ENCODE data around the gene UNC5A. TPM values are rescaled to one million over a fixed set of nuclear protein-coding genes. Genes with fewer than 3 reads are reported as not detected.

The UNC5A gene
- total RNA-seq, 1 donor from 2014 or later: 1.1 TPM

DNA sequence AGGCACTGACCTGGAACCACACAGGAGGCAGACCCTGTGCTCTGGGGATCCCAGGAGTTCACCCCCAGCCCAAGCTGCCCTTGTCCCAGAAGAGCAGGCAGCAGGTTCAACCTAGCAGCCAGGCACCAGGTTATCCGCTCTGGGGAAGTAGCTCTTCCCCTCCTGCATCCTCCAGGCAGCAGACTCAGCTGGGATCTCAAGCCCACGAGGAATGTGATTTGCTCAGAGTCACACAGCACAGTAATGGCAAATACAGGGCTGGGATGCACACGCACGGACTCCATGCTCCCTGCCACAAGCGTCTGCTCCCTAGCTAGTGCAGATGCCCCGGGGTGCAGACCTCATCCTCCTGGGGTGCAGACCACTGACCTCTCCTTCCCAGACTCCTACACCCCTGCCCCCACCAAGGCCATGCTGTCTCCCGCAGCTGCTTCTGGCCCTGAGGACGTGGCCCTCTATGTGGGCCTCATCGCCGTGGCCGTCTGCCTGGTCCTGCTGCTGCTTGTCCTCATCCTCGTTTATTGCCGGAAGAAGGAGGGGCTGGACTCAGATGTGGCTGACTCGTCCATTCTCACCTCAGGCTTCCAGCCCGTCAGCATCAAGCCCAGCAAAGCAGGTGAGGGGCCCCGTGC, 63.3 kb downstream of the UNC5A start:
- no peak for DNase-seq (ENCODE audit: low read depth)
- no peak overlapping the region for H3K4me3 ChIP-seq (ENCODE audit: low read depth, low read length)
- no peaks in the 10 kb centered on the region for H3K36me3 ChIP-seq (ENCODE audit: control insufficient read depth, insufficient read depth, low read length)
- peaks cover 55% of the 10 kb centered on the region for H3K27me3 ChIP-seq (ENCODE audit: control insufficient read depth, insufficient read depth, low read length)
- TF ChIP-seq, protein P1, sequence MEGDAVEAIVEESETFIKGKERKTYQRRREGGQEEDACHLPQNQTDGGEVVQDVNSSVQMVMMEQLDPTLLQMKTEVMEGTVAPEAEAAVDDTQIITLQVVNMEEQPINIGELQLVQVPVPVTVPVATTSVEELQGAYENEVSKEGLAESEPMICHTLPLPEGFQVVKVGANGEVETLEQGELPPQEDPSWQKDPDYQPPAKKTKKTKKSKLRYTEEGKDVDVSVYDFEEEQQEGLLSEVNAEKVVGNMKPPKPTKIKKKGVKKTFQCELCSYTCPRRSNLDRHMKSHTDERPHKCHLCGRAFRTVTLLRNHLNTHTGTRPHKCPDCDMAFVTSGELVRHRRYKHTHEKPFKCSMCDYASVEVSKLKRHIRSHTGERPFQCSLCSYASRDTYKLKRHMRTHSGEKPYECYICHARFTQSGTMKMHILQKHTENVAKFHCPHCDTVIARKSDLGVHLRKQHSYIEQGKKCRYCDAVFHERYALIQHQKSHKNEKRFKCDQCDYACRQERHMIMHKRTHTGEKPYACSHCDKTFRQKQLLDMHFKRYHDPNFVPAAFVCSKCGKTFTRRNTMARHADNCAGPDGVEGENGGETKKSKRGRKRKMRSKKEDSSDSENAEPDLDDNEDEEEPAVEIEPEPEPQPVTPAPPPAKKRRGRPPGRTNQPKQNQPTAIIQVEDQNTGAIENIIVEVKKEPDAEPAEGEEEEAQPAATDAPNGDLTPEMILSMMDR (IDR thresholded peaks at IDR 0.05; ENCODE audit: insufficient read depth, low read length, poor library complexity, severe bottlenecking): no peak

DNA sequence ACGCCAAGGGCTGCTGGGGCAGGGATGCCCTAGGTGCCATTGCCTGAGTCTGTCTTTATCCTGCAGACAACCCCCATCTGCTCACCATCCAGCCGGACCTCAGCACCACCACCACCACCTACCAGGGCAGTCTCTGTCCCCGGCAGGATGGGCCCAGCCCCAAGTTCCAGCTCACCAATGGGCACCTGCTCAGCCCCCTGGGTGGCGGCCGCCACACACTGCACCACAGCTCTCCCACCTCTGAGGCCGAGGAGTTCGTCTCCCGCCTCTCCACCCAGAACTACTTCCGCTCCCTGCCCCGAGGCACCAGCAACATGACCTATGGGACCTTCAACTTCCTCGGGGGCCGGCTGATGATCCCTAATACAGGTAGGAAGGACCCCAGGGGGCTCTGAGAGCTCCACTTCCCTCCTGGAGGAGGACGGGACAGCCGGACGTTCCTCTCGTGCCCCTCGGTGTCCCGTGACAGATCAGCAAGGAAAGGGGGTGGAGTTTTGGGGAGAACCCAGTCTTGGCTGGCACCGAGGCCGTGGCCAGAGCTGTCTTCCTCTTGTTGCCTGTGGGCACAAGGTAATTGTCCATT, 63.9 kb downstream of the UNC5A start:
- H3K36me3 ChIP-seq (ENCODE audit: control insufficient read depth, insufficient read depth, low read length): no peaks in the 10 kb centered on the region
- TF ChIP-seq, protein P1 (IDR thresholded peaks at IDR 0.05; ENCODE audit: insufficient read depth, low read length, poor library complexity, severe bottlenecking): no peak
- H3K4me3 ChIP-seq (ENCODE audit: low read depth, low read length): no peak overlapping the region
- peaks cover 52% of the 10 kb centered on the region for H3K27me3 ChIP-seq (ENCODE audit: control insufficient read depth, insufficient read depth, low read length)
- DNase-seq (ENCODE audit: low read depth): no peak

DNA sequence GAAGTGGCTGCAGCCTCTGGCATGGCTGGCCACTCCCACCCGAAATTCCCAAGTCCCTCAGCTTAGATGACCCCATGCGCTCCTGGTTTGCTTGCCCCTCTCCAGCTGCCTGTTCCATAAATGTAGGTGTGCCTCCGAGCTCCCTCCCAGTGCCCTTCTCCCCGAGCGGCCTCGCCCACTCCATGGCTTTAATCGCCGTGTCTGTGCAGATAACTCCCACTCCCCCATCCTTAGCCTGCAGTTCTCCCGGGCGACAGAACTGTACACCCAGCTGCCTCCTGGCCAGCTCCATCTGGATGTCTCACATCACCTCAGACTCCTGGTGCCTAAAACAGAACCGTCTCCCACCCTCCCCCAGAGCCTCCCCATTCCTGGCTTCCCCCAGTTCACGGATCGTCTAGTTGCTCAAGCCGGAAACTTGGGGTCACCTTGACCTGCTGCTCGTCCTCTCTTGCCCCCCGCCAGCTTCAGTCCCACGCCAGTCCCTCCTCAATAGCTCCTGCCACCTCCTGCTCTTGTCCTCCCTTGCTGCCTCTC, 64.7 kb downstream of the UNC5A start:
- H3K27me3 ChIP-seq (ENCODE audit: control insufficient read depth, insufficient read depth, low read length): peaks cover 52% of the 10 kb centered on the region
- DNase-seq (ENCODE audit: low read depth): no peak
- no peaks in the 10 kb centered on the region for H3K36me3 ChIP-seq (ENCODE audit: control insufficient read depth, insufficient read depth, low read length)
- TF ChIP-seq, protein P1 (IDR thresholded peaks at IDR 0.05; ENCODE audit: insufficient read depth, low read length, poor library complexity, severe bottlenecking): no peak
- H3K4me3 ChIP-seq (ENCODE audit: low read depth, low read length): no peak overlapping the region

DNA sequence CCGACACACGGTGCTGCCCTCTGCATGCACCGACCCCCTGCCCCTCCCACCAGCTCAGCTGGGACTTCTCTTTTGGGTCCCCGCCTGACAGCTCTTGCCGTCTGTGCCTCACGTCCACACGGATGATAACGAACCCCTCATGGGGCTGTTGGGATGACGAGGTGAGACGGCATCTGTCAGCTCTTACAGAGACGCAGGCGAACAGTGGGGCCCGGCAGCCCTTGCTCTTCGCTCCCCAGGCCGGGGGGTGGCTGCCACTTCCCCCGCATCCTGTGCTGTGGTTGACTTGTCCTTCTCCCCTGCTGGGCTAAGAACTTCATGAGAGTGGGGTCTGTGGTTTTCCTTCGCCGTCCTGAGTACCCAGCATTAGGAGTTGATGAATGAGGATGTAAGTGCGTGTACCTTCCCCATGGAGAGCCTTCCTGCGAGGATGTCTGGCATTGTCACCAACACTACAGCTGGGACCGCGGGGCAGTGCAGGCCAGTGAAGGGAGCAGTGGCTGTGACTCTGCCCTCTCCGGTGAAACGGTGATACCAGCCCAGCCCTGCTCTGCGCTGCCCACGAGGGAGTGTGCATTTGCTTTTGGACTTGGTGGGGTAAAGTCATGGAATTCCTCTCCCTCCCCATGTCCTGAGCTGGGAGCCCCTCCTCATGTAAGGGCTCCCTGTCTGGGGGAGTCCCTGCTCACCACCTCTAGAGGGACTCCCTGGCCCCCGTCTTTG, 65.6 kb downstream of the UNC5A start:
- peaks cover 52% of the 10 kb centered on the region for H3K27me3 ChIP-seq (ENCODE audit: control insufficient read depth, insufficient read depth, low read length)
- TF ChIP-seq, protein P1 (IDR thresholded peaks at IDR 0.05; ENCODE audit: insufficient read depth, low read length, poor library complexity, severe bottlenecking): no peak
- no peak overlapping the region for H3K4me3 ChIP-seq (ENCODE audit: low read depth, low read length)
- no peaks in the 10 kb centered on the region for H3K36me3 ChIP-seq (ENCODE audit: control insufficient read depth, insufficient read depth, low read length)
- DNase-seq (ENCODE audit: low read depth): no peak

DNA sequence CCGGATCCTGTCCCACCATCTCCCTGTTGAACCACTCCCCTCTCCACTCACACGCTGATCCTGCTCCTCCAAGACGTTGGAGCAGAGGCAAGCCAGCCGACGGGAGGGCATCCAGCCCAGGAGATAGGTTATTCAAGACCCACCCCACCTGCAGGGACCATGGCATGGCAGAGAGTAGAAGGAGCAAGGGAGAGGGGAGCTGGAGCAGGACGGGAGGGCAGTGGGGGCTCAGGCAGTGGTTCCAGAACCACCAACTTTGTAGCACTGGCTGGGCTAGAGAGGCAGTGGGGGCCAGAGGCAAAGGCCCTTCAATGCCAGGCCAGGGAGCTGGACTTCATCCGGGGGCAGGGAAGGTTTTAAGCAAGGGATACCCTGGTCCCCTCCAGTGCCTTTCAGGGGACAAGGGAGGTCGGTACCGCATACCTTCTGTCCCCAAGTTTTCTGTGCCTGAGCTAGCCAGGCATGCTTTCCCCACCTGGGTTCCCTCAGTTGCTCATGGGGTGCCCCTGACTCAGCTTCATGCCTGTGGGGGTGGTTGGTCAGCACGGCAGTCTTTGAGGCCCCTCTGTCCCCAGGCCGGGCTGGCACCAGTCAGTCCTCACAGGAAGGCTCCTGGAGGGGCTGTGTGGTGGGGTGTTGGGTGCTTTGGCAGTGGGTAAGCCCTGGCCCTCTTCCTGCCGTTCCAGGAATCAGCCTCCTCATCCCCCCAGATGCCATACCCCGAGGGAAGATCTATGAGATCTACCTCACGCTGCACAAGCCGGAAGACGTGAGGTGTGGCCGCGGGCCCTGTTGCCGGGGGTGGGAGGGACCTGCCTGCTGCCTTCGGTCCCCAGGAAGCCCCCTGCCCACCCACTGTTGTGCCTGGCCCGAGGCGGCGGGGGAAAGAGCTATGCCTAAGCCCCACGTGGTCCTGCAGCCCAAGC, 66.4 kb downstream of the UNC5A start:
- peaks cover 52% of the 10 kb centered on the region for H3K27me3 ChIP-seq (ENCODE audit: control insufficient read depth, insufficient read depth, low read length)
- TF ChIP-seq, protein P1 (IDR thresholded peaks at IDR 0.05; ENCODE audit: insufficient read depth, low read length, poor library complexity, severe bottlenecking): no peak
- DNase-seq (ENCODE audit: low read depth): no peak

More for the DNA sequence above, 66.4 kb downstream of the UNC5A start:
- H3K36me3 ChIP-seq (ENCODE audit: control insufficient read depth, insufficient read depth, low read length): no peaks in the 10 kb centered on the region
- H3K4me3 ChIP-seq (ENCODE audit: low read depth, low read length): no peak overlapping the region
